Left ventricle myocardium superior (tissue), 1 donor: Measurements from ENCODE around the gene SYTL2. TPM values are rescaled to one million over a fixed set of nuclear protein-coding genes. Genes with fewer than 3 reads are reported as not detected.
"Not testable (repeated sequence)": the region's sequence is repeated elsewhere in the genome, so short reads cannot be mapped to it uniquely, and the experiment has no call there.

Source experiments
- ATAC-seq: fragments of 200-7000 bp; cut with Tn5 transposase; one replicate; pipeline ENCODE4 v1.9.1; 2020; ENCODE audit warnings: mild to moderate bottlenecking, moderate library complexity
- DNase-seq: peaks from one replicate; pipeline ENCODE4 v3.0.0-alpha.2; 2020
- intact Hi-C: fragments of 100-400 bp; cut with micrococcal nuclease; formaldehyde crosslinking; loops from one replicate; pipeline ENCODE4 v1.11.0; 2022
- long read RNA-seq: library from polyadenylated mRNA; unstranded; transcript quantifications from one replicate; pipeline ENCODE4 v2.0.0, GENCODE V29; 2021
- total RNA-seq: library from RNA; stranded (reverse); fragmentation: NEBNext Ultra II Directional; extraction: Animal tissue kit (Norgen Biotek cat#: 25700); gene quantifications from one replicate; pipeline ENCODE4 v1.2.1, GENCODE V29; 2021
- donor health status: DM: no; HTN: yes; CAD: no; lungs with severe emphysema.

The SYTL2 gene
- total RNA-seq: 2.8 TPM
- long read RNA-seq, partial matches to known transcripts: 0 of 3 reads
- long read RNA-seq, other reads (novel, unspliced or antisense): 3 of 3 reads

DNA sequence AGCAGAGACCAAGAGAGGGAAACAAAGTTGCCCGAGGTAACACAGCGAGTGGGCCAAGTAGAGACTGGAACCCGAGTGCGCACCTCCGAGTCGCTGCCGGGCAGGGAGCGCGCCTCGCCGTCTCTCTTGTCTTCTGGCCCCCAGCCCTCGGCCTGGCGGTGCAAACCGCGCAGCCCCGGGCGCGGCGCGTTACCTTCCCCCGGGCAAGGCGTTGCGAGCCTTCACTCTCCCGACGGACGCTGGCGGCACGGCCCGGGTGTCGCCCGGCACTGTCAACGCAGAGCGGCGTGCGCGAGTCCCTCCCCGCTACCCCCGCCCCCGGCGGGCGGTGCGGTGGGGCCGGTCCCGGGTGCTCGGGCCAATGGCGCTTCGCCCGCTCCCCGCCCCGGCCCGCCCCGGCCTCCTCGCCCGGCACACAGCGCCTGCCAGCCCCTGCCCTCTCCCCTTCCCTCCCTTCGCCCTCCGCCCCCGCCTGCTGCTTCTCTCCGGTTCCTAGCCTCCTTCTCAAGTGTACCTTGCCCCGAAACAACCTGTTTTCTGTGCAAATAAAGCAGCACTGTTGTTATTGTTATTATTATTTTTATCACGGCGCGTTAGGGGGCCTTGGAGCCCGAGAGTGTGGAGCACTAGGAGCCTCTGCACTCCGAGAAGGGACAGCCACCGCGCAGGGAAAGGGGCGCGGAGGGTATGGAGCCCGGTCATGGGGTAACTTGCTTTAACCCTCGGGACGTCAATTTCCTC, at the start of gene SYTL2:
TSS of gene SYTL2 (minus strand) at position 271 of the 741 bp plus-strand sequence. CDS start 53,416 bp downstream, outside the sequence.
- ATAC-seq (peak; percentile 100), DNase-seq (peak; percentile 87)
- intact Hi-C loops: no loop called here

- intact Hi-C loops: loop anchor here (10.0 kb wide), 1 partner anchor 355 kb away; no protein-coding TSS in a partner anchor
- DNase-seq, ATAC-seq: not testable (repeated sequence)
Observed at GRCh38 chr11:85859541-85859940, 48.6 kb upstream of the SYTL2 start.

- intact Hi-C loops: loop anchor here (10.0 kb wide), 1 partner anchor 358 kb away; no protein-coding TSS in a partner anchor
- ATAC-seq: no peak
- DNase-seq: no peak
Observed at GRCh38 chr11:85857098-85857497, 46.2 kb upstream of the SYTL2 start.

GRCh38 chr11:85855341-85855656, 44.4 kb upstream of the SYTL2 start, which contains the start of gene CCDC83:
TSS of gene CCDC83 (plus strand) at chr11:85855383. CDS start at chr11:85865124, 9,741 bp downstream.
- ATAC-seq (peak; percentile 34), DNase-seq (no peak)
- intact Hi-C loops: loop anchor here (10.0 kb wide), 1 partner anchor 360 kb away; no protein-coding TSS in a partner anchor

DNA sequence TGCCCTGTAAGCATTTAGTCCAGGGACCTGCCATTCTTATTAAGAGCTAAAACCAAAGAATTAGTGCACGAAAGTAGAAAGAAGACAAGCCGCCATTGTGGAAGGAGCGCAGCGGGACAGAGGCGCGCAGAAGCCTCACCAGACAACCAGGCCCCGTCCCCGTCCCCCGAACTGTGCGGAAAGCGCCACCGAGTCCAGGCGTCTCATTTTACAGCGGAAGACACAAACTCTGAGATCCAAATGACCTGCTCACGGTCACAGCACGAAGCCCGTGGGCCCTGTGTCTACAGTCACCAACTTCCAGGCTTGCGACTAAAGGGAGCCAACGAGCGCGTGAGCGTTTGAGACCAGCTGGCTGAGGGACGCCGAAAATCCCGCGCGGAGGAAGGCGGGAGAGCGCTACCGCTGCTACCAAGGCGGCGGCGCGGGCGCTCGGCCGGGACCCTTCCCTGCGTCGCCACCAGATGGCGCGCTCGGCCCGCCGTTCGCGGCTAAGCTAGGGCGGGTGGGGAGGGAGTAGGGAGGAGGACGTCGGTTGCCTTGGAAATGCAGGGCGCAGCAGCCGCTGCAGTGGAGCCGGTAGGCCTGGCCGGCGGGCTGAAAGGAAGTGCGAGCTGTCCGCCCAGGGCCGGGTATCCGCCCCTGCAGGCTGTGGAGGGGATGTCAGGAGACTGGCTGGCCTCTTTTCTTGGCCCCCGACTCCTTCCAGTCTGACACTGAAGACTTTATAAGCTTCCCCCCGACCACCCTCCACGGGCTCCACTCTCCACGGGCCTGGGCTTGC, 43.8 kb upstream of the SYTL2 start:
- peak; percentile 95 for DNase-seq

DNA sequence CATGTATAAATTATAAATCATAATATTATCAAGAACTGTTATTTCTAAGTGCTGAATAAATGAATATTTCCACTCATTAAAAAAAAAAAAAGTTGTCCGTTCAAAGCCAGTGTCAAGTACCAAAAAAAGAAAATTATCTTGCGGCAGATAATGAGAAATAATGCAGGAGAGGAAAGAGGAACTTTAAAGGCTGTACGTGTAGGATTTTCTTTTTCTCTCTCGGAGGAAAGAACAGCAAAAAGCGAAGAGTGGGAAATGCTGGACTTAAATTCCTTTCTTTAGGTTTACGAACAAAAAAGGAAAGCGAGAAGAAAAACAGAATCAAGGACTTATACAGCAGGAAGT, 43.2 kb upstream of the SYTL2 start:
- intact Hi-C loops: loop anchor here (10.0 kb wide), 1 partner anchor 361 kb away; no protein-coding TSS in a partner anchor
- ATAC-seq (no peak), DNase-seq (no peak)

More for the DNA sequence above, 43.8 kb upstream of the SYTL2 start:
- intact Hi-C loops: loop anchor here (10.0 kb wide), 1 partner anchor 360 kb away; no protein-coding TSS in a partner anchor
- peak; percentile 99 for ATAC-seq

- not testable (repeated sequence) for ATAC-seq
- intact Hi-C loops: loop anchor here (10.0 kb wide), 1 partner anchor 361 kb away; no protein-coding TSS in a partner anchor
Observed at GRCh38 chr11:85853541-85853940, 42.6 kb upstream of the SYTL2 start.

DNA sequence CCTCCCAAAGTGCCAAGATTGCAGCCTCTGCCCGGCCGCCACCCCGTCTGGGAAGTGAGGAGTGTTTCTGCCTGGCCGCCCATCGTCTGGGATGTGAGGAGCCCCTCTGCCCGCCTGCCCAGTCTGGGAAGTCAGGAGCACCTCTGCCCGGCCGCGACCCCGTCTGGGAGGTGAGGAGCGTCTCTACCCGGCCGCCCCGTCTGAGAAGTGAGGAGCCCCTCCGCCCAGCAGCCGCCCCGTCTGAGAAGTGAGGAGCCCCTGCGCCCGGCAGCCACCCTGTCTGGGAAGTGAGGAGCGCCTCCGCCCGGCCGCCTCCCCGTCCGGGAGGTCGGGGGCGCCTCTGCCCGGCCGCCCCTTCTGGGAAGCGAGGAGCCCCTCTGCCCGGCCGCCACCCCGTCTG, 41.8 kb upstream of the SYTL2 start:
- not testable (repeated sequence) for DNase-seq, ATAC-seq
- intact Hi-C loops: loop anchor here (10.0 kb wide), 1 partner anchor 362 kb away; no protein-coding TSS in a partner anchor

More at GRCh38 chr11:85853541-85853940, 42.6 kb upstream of the SYTL2 start:
- DNase-seq: not testable (repeated sequence)

DNA sequence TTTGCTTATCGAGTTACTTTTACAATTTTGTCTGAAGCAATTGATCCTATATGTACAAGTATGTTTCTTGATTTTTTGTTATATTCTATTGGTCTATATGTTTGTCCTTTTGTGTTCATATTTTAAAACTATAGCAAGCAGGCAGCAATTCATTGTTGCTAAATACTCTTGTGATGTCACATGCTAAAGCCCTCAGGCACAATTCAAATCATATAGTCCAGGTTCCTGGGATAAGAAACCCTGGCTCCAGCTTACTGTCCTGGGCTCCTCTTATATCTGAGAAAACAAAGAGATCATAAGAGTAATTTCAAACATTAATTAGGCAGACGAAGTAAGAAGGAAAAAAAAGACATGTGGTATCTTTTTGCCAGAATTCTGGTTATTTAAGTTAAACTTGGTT, 37.6 kb upstream of the SYTL2 start:
- DNase-seq: no peak
- ATAC-seq: no peak
- intact Hi-C loops: no loop called here

DNA sequence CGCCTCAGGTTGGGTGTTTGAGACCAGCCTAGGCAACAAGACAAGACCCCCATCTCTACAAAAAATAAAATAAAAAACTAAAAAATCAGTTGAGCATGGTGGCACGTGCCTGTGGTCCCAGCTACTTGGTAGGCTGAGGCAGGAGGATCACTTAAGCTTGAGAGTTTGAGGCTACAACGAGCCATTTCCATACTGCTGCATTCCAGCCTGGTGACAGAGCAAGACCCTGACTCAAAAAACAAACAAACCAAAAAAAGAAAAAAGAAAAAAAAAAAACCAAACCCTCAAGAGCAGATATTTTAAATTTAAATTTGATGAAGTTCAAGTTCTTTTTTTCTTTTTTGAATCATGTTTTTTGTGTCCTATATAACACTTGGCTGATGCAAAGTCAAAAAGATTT, 37.1 kb upstream of the SYTL2 start:
- DNase-seq: no peak
- ATAC-seq: no peak
- intact Hi-C loops: no loop called here

- intact Hi-C loops: no loop called here
- no peak for DNase-seq
- ATAC-seq: no peak
Observed at GRCh38 chr11:85847436-85847835, 36.5 kb upstream of the SYTL2 start.

DNA sequence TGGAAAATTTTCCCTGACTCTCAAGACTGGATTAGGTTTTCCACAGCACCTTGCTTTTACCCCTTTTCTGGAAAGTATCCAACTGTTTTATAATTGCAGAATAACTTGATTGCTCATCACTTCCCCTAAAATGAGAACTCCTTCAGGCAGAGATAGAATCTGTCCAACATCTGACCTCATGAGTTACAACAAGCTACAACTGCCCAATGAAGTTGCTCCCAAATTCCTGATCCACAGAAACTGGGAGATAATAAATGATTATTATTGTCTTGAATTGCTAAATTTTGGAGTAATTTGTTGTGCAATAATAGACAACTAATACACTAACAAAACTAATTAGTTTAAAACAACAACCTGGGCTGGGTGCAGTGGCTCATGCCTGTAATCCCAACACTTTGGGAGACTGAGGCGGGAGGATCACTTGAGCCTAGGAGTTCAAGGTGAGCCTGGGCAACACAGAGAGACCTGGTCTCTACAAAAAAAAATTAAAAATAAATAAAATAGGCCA, 34.2 kb upstream of the SYTL2 start:
- intact Hi-C loops: no loop called here
- no peak for ATAC-seq

DNA sequence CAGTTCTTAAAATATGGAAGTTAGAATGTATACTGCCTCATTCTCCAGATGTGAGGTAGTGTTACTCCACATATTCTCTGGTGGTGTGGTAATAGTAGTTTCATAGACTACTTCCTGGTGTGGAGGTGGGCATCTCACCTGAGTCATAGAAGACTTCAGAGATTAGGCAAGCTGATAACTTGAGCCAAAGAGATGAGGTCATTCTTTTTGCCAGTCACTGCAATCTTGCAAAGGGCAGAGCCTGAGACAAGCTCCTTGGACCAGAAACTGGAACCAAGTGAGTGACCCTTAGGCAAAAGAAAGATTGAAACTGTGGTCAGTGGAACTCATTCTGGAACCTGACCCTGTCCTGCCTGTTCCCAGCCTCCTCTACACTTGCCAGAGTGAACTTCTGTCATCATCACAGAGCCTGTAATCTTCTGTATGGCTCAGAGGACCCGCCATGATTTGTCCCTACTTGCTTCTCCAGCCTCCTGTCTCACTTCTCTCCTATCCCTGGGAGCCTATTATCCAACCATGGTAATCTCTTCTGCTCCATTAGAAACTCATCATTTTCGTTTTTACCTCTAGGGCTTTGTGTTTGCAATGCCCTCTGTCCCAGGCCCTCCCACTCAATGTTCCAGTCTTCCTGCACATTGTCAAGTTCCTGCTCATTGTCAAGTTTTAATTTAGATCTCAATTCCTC, 33.6 kb upstream of the SYTL2 start:
- ATAC-seq (no peak), DNase-seq (no peak)
- intact Hi-C loops: no loop called here

More for the DNA sequence above, 34.2 kb upstream of the SYTL2 start:
- DNase-seq: no peak

DNA sequence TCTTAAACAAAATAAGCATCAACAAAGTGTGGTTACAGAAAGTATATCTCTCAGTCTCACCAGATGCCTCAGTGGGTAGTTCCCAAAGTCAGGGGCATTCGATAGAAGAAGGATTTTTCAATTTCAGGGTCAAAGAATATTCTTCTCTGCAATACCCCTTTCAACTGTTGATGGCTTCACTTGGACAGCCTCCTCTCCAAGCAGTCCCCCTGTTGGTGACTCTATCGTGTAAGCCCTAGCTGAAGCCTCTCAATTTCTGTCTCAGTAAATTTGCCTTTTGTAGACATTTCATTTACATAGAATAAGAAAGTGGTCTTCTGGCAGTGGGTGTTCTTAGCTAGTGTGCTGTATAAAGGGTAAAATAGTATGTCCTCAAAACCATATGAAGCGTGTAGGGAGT, 33.0 kb upstream of the SYTL2 start:
- DNase-seq (no peak), ATAC-seq (no peak)
- intact Hi-C loops: no loop called here

DNA sequence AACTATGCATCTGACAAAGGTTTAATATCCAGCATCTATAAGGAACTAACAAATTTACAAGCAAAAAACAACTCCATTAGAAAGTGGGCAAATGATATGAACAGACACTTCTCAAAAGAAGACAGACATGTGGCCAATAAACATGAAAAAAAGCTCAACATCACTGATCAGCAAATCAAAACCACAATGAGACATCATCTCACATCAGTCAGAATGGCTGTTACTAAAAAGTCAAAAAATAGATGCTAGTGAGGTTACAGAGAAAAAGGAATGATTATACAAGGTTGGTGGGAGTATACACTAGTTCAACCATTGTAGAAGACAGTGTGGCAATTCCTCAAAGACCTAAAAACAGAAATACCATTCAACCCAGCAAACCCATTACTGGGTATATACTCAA, 30.0 kb upstream of the SYTL2 start:
- intact Hi-C loops, DNase-seq, ATAC-seq: not testable (repeated sequence)

- intact Hi-C loops: no loop called here
- ATAC-seq: no peak
- no peak for DNase-seq
Observed at GRCh38 chr11:85835729-85836128, 24.8 kb upstream of the SYTL2 start.

GRCh38 chr11:85835263-85835662, 24.3 kb upstream of the SYTL2 start:
- intact Hi-C loops: no loop called here
- no peak for ATAC-seq
- DNase-seq: no peak

- DNase-seq: no peak
- ATAC-seq: no peak
- intact Hi-C loops: no loop called here
Observed at GRCh38 chr11:85831050-85831449, 20.1 kb upstream of the SYTL2 start.

DNA sequence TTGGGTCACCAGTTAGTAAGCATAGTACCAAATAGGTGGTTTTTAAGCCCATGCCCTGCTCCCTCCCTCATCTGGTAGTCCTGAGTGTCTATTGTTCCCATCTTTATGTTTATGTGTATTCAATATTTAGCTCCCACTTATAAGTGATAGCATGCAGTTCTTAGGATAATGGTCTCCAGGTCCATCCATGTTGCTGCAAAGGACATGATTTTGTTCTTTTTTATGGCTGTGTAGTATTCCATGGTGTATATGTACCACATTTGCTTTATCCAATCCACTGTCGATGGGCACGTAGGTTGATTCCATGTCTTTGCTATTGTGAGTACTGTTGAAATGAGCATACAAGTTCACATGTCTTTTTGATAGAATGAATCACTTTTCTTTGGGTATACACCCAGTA, 18.2 kb upstream of the SYTL2 start:
- intact Hi-C loops: loop anchor here (10.0 kb wide), 2 partner anchors 134 to 234 kb away; no protein-coding TSS in a partner anchor
- ATAC-seq (no peak), DNase-seq (no peak)
